ENCODE data around the gene SLC6A18. TPM values are rescaled to one million over a fixed set of nuclear protein-coding genes. Genes with fewer than 3 reads are reported as not detected.

SLC6A18 gene
- polyA plus RNA-seq, 1 experiment: not detected

DNA sequence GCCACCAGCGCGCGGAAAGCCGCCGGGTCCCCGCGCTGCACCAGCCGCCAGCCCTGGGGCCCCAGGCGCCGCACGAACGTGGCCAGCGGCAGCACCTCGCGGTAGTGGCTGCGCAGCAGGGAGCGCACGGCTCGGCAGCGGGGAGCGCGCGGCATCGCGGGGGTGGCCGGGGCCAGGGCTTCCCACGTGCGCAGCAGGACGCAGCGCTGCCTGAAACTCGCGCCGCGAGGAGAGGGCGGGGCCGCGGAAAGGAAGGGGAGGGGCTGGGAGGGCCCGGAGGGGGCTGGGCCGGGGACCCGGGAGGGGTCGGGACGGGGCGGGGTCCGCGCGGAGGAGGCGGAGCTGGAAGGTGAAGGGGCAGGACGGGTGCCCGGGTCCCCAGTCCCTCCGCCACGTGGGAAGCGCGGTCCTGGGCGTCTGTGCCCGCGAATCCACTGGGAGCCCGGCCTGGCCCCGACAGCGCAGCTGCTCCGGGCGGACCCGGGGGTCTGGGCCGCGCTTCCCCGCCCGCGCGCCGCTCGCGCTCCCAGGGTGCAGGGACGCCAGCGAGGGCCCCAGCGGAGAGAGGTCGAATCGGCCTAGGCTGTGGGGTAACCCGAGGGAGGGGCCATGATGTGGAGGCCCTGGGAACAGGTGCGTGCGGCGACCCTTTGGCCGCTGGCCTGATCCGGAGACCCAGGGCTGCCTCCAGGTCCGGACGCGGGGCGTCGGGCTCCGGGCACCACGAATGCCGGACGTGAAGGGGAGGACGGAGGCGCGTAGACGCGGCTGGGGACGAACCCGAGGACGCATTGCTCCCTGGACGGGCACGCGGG, 69.9 kb downstream of the SLC6A18 start, which contains the start of gene TERT:
Gene TERT (minus strand): TSS at position 234 of the 815 bp plus-strand sequence. CDS start 79 bp downstream, at position 155.
- CTCF ChIA-PET: no interaction called here
- H3K27me3 ChIP-seq (ENCODE audit: control insufficient read depth, insufficient read depth, low read length): peaks cover 6% of the 10 kb centered on the region
- POLR2A ChIA-PET: no interaction called here
- no peak for DNase-seq (ENCODE audit: low read depth)
- TF ChIP-seq, protein P1, sequence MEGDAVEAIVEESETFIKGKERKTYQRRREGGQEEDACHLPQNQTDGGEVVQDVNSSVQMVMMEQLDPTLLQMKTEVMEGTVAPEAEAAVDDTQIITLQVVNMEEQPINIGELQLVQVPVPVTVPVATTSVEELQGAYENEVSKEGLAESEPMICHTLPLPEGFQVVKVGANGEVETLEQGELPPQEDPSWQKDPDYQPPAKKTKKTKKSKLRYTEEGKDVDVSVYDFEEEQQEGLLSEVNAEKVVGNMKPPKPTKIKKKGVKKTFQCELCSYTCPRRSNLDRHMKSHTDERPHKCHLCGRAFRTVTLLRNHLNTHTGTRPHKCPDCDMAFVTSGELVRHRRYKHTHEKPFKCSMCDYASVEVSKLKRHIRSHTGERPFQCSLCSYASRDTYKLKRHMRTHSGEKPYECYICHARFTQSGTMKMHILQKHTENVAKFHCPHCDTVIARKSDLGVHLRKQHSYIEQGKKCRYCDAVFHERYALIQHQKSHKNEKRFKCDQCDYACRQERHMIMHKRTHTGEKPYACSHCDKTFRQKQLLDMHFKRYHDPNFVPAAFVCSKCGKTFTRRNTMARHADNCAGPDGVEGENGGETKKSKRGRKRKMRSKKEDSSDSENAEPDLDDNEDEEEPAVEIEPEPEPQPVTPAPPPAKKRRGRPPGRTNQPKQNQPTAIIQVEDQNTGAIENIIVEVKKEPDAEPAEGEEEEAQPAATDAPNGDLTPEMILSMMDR (IDR thresholded peaks at IDR 0.05; ENCODE audit: insufficient read depth, low read depth, low read length): no peak
- H3K36me3 ChIP-seq (ENCODE audit: control insufficient read depth, insufficient read depth, low read length): no peaks in the 10 kb centered on the region
- H3K4me3 ChIP-seq (ENCODE audit: low read depth, low read length): no peak within 1 kb of the TSS

DNA sequence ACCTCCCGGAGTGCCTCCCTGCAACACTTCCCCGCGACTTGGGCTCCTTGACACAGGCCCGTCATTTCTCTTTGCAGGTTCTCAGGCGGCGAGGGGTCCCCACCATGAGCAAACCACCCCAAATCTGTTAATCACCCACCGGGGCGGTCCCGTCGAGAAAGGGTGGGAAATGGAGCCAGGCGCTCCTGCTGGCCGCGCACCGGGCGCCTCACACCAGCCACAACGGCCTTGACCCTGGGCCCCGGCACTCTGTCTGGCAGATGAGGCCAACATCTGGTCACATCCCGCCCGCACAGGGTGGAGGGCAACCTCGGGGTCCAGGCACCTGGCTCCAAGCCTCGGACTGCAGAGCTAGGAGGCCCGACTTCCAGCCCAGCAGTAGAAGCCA, 70.5 kb downstream of the SLC6A18 start:
- ChIA-PET POLR2A (no interaction called here), CTCF (no interaction called here)
- DNase-seq (ENCODE audit: low read depth): no peak
- TF ChIP-seq, protein P1 (IDR thresholded peaks at IDR 0.05; ENCODE audit: insufficient read depth, low read depth, low read length): no peak
- no peak overlapping the region for H3K4me3 ChIP-seq (ENCODE audit: low read depth, low read length)
- peaks cover 7% of the 10 kb centered on the region for H3K27me3 ChIP-seq (ENCODE audit: control insufficient read depth, insufficient read depth, low read length)
- H3K36me3 ChIP-seq (ENCODE audit: control insufficient read depth, insufficient read depth, low read length): no peaks in the 10 kb centered on the region

Other genes with a start within 250 kb of the SLC6A18 start
- gene NKD2, start 216.6 kb upstream of the SLC6A18 start, polyA plus RNA-seq (2011; rRNA removed): not detected in 2 replicates
- gene SLC12A7, start 113.3 kb upstream of the SLC6A18 start, polyA plus RNA-seq (2011; rRNA removed): 1.6 and 4.6 TPM in 2 replicates
- gene SLC6A19, start 23.8 kb upstream of the SLC6A18 start, polyA plus RNA-seq (2011; rRNA removed): not detected in 2 replicates
- gene TERT, start 69.7 kb downstream of the SLC6A18 start, polyA plus RNA-seq (2011; rRNA removed): not detected in 2 replicates
- gene CLPTM1L, start 119.7 kb downstream of the SLC6A18 start, polyA plus RNA-seq (2011; rRNA removed): 115 and 145 TPM in 2 replicates
- not detected in 2 replicates for gene SLC6A3, start 220.1 kb downstream of the SLC6A18 start, polyA plus RNA-seq (2011; rRNA removed)